ENCODE results near the gene ACTL10.
A peak's percentile ranks its signal among the peaks of the same experiment; 100 is the strongest.
"Not testable (repeated sequence)": the region's sequence is repeated elsewhere in the genome, so short reads cannot be mapped to it uniquely, and the experiment has no call there.

The ACTL10 gene

DNA sequence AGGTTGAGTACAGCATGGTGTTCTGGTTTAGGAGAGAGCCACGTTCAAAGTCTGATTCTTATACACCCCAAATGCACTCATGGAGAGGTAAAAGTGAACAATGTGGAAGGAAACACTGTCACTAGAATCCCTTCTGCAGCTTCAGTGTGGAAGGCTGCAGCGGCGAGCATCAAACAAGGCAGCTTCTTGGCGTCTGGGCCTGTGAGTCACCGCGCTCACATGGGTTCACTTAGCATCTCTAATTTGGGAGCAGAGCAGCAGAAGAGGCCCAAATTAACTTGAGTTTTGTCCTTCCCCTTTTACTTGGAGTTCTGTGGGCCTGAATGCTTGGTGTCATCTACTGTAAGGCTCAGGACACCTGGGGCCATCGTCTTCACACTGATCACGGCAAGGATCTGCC lies 30.4 kb downstream of the ACTL10 start:
- peak; percentile 68 for DNase-seq (ENCODE audit: low read depth)

DNA sequence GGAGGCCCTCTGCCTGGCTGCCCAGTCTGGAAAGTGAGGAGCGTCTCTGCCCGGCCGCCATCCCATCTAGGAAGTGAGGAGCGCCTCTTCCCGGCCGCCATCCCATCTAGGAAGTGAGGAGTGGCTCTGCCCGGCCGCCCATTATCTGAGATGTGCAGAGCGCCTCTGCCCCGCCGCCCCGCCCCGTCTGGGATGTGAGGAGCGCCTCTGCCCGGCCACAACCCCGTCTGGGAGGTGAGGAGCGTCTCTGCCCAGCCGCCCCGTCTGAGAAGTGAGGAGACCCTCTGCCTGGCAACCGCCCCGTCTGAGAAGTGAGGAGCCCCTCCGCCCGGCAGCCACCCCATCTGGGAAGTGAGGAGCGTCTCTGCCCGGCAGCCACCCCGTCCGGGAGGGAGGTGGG lies 32.2 kb downstream of the ACTL10 start:
- not testable (repeated sequence) for DNase-seq (ENCODE audit: low read depth)

- not testable (repeated sequence) for DNase-seq (ENCODE audit: low read depth)
These were observed 34.1 kb downstream of the ACTL10 start for GRCh38 chr20:33700696-33701441.

DNA sequence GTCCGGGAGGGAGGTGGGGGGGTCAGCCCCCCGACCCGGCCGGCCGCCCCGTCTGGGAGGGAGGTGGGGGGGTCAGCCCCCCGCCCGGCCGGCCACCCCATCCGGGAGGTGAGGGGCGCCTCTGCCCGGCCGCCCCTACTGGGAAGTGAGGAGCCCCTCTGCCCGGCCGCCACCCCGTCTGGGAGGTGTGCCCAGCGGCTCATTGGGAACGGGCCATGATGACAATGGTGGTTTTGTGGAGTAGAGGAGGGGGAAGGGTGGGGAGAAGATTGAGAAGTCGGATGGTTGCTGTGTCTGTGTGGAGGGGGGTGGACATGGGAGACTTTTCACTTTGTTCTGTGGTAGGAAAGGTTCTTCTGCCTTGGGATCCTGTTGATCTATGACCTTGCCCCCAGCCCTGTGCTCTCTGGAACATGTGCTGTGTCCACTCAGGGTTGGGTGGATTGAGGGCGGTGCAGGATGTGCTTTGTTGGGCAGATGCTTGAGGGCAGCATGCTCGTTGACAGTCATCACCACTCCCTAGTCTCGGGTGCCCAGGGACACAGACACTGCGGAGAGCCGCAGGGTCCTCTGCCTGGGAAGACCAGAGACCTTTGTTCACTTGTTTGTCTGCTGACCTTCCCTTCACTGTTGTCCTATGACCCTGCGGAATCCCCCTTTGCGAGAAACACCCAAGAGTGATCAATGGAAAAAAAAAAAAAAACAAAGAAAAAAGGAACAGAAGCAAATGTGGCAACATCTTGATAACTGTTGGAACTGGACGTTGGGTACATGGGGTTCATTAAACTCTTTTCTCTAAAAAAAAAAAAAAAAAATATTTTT lies 35.1 kb downstream of the ACTL10 start:
- no peak for DNase-seq (ENCODE audit: low read depth)

DNA sequence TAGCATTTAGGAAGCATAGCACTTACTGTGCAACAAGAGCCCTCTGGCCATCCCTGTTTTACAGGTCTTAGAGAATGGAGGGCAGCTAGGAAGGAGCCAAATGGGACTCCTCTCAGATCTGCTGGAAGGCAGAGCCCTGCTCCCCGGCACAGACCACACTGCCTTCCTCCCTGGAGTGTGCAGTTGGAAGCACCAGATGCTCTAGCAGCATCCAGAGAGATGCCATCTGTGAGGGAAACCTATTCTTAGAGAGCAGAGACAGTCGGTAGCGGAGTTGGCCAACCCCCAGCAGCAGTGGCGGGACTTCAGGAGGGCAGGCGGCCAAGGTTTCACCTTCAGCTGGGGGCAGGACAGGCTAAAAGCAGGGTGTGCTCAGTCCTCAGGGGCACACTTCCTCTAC lies 36.1 kb downstream of the ACTL10 start:
- DNase-seq (ENCODE audit: low read depth) = no peak

GRCh38 chr20:33703498-33704137 lies 36.9 kb downstream of the ACTL10 start:
- no peak for DNase-seq (ENCODE audit: low read depth)

DNA sequence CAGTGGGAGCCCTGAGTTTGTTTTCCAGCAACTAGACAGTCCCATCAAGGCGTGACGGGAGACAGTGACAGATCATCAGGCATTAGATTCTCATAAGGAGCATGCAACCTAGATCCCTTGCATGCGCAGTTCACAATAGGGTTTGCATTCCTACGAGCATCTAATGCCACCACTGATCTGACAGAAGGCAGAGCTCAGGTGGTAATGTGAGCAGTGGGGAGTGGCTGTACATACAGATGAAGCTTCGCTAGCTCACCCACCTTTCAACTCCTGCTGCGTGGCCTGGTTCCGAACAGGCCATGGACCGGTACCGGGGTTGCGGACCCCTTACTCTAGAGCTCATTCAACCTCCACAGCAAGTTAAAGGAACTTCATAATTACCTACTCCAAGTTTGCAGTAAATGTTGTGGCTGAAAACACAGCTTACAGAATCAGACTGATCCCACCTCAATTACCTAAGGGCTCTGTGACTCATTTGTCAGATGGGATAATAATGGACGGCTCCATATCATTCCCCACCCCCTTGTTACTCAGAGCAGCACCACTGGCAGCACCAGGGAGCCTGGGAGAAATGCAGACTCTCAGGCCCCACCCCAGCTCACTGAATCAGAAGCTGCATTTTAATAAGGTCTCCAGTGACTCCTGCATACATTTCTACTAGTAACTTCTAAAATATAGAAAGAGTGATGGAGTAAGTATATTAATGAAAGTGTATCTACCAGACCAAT lies 37.6 kb downstream of the ACTL10 start:
- DNase-seq (ENCODE audit: low read depth) = no peak

GRCh38 chr20:33707668-33708067 lies 40.9 kb downstream of the ACTL10 start:
- no peak for DNase-seq (ENCODE audit: low read depth)

DNA sequence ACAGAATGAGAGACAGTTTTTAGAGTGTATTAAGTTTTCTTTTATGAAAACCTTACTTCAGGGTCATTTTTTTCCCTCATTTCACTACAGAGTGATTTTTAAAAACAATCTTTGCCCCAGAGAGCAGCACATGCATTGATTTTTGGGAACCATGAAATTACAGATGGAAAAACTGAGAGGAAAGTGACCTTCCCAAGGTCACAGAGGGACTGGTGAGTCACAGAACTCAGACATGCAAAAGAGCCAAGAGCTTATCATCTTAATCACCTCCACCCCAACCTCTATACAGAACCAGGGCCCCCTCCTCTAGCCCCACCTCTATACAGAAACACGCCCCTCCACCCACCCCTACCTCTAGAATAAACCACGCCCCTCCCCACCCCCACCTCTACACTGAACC lies 42.7 kb downstream of the ACTL10 start:
- no peak for DNase-seq (ENCODE audit: low read depth)

GRCh38 chr20:33709905-33710541 lies 43.3 kb downstream of the ACTL10 start:
- no peak for DNase-seq (ENCODE audit: low read depth)

- DNase-seq (ENCODE audit: low read depth) = no peak
These were observed 44.1 kb downstream of the ACTL10 start for GRCh38 chr20:33710681-33711445.

DNA sequence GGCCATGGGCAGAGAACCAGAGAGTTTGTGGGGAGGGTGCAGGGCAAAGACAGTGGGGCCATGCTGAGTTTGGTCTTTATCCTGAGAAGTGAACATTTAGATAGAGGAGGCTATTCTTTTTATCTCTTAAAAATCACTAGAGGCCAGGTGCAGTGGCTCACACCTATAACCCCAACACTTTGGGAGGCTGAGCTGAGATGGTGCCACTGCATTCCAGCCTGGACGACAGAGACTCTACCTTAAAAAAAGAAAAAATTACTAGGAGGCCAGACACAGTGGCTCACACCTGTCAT lies 44.6 kb downstream of the ACTL10 start:
- DNase-seq (ENCODE audit: low read depth) = no peak

- no peak for DNase-seq (ENCODE audit: low read depth)
These were observed 47.2 kb downstream of the ACTL10 start for GRCh38 chr20:33713865-33714367.

- DNase-seq (ENCODE audit: low read depth) = no peak
These were observed 49.8 kb downstream of the ACTL10 start for GRCh38 chr20:33716498-33716897.
